Hematopoietic multipotent progenitor cell treated with erythropoietin and hydrocortisone succinate and interleukin-3 and kit ligand, for 6 days (in vitro differentiated cells): Measurements from ENCODE around the gene HOXD4.

Source experiments
- DNase-seq: peaks from one replicate; pipeline ENCODE4 v3.0.0-alpha.2; 2015

Gene HOXD4

GRCh38 chr2:176127774-176128072 lies 23.6 kb upstream of the HOXD4 start:
- no peak for DNase-seq

GRCh38 chr2:176128172-176128981 lies 23.0 kb upstream of the HOXD4 start:
- no peak for DNase-seq

GRCh38 chr2:176128982-176129796 lies 22.2 kb upstream of the HOXD4 start, which contains the start of gene HOXD8:
HOXD8 (plus strand) TSS chr2:176129705; CDS start chr2:176130367, 662 bp downstream.
- DNase-seq: no peak

- no peak for DNase-seq
Observed at GRCh38 chr2:176129813-176130146, 21.6 kb upstream of the HOXD4 start.

- DNase-seq: no peak
Observed at GRCh38 chr2:176130147-176130956, 21.0 kb upstream of the HOXD4 start.

GRCh38 chr2:176130957-176131847 lies 20.1 kb upstream of the HOXD4 start:
- DNase-seq: no peak

GRCh38 chr2:176131848-176132158 lies 19.5 kb upstream of the HOXD4 start:
- DNase-seq: no peak

GRCh38 chr2:176132205-176133171 lies 18.9 kb upstream of the HOXD4 start:
- no peak for DNase-seq

- no peak for DNase-seq
Observed at GRCh38 chr2:176133389-176133788, 18.0 kb upstream of the HOXD4 start.

GRCh38 chr2:176134035-176134434 lies 17.3 kb upstream of the HOXD4 start:
- no peak for DNase-seq

- DNase-seq: no peak
Observed at GRCh38 chr2:176135035-176135440, 16.3 kb upstream of the HOXD4 start.

- DNase-seq: no peak
Observed at GRCh38 chr2:176136374-176137251, 14.7 kb upstream of the HOXD4 start.

GRCh38 chr2:176137252-176137580 lies 14.1 kb upstream of the HOXD4 start:
- no peak for DNase-seq

- no peak for DNase-seq
Observed at GRCh38 chr2:176137906-176138305, 13.4 kb upstream of the HOXD4 start.

GRCh38 chr2:176138526-176138922 lies 12.8 kb upstream of the HOXD4 start:
- no peak for DNase-seq

- DNase-seq: no peak
Observed at GRCh38 chr2:176138923-176139660, 12.3 kb upstream of the HOXD4 start.

GRCh38 chr2:176139661-176140512 lies 11.5 kb upstream of the HOXD4 start:
- DNase-seq: no peak

GRCh38 chr2:176140513-176141317 lies 10.6 kb upstream of the HOXD4 start:
- peak; percentile 77 for DNase-seq
